Heart right ventricle (tissue), 16 donors: ENCODE data around the gene ZDHHC21. TPM values are rescaled to one million over a fixed set of nuclear protein-coding genes. Genes with fewer than 3 reads are reported as not detected.
A peak's percentile ranks its signal among the peaks of the same experiment; 100 is the strongest.

Experiments
- ATAC-seq, 8 donors: fragments of 200-7000 bp; cut with Tn5 transposase; one replicate each; pipeline ENCODE4 v1.9.1; 2020; ENCODE audit warnings: mild to moderate bottlenecking in 8 of 8, moderate library complexity in 8 of 8, moderate number of reproducible peaks in 1 of 8
- DNase-seq, 2 donors: peaks; one replicate each; pipeline ENCODE4 v3.0.0-alpha.2; 2020
- H3K27ac ChIP-seq, 10 donors: fragments of 200-600 bp; sonication (generic) in 2 of 10; one replicate each; pipeline versions ENCODE4 v1.5.0 to v1.8.0; 2020 to 2022; ENCODE audit warnings: mild to moderate bottlenecking in 3 of 10
- H3K27me3 ChIP-seq, 7 donors: fragments of 200-600 bp; one replicate each; pipeline ENCODE4 v1.8.0; 2021 to 2022; ENCODE audit warnings: mild to moderate bottlenecking in 2 of 7
- H3K36me3 ChIP-seq, 9 donors: fragments of 200-600 bp; sonication (generic) in 1 of 9; one replicate each; pipeline versions ENCODE4 v1.5.0 to v1.8.0; 2020 to 2022; ENCODE audit warnings: mild to moderate bottlenecking in 2 of 9
- H3K4me1 ChIP-seq, 9 donors: fragments of 200-600 bp; sonication (generic) in 1 of 9; one replicate each; pipeline versions ENCODE4 v1.5.0 to v1.8.0; 2020 to 2022; ENCODE audit warnings: mild to moderate bottlenecking in 4 of 9
- H3K4me3 ChIP-seq, 10 donors: fragments of 200-600 bp; sonication (generic) in 2 of 10; one replicate each; pipeline versions ENCODE4 v1.5.0 to v1.8.0; 2020 to 2022; ENCODE audit warnings: mild to moderate bottlenecking in 7 of 10, moderate library complexity in 2 of 10
- H3K9me3 ChIP-seq, 11 donors: fragments of 200-600 bp in 10 of 11; sonication (generic) in 2 of 11; one replicate each; pipeline versions ENCODE4 v1.5.0 to v1.8.0; 2013 to 2022; ENCODE audit warnings: mild to moderate bottlenecking in 2 of 11, control low read depth in 1 of 11, moderate library complexity in 1 of 11
- WGBS, 2 donors: extraction: QIAGEN DNeasy Blood & Tissue Kit; methylation state at CpG; one replicate each; pipeline ENCODE4 v1.1.7; 2013; ENCODE audit warnings: inconsistent platforms in 1 of 2; 5-methylcytosine and 5-hydroxymethylcytosine counted together
- intact Hi-C, 10 donors: fragments of 100-400 bp; cut with DNase I; formaldehyde crosslinking; loops; one replicate each; pipeline versions ENCODE4 v1.11.1 to v1.14.2; 2022
- polyA plus RNA-seq, 2 donors: library from polyadenylated mRNA; stranded (reverse); fragments of 200-250 nt; gene quantifications; one replicate each; pipeline ENCODE4 v1.2.3, GENCODE V29; 2013
- total RNA-seq, 10 donors: library from RNA; stranded (reverse); fragmentation: NEBNext Ultra II Directional in 3 of 10; extraction: Animal tissue kit (Norgen Biotek cat#: 25700) in 3 of 10; gene quantifications; one replicate each; pipeline versions ENCODE4 v1.2.1 to v1.2.4, GENCODE V29; 2021 to 2023
- TF ChIP-seq, protein P1 (sequence below), 9 donors: fragments of 200-600 bp; sonication (generic) in 2 of 9; IDR thresholded peaks; one replicate each; pipeline versions ENCODE4 v1.5.0 to v1.8.0; 2021 to 2022; ENCODE audit warnings: antibody characterized with exemption in 9 of 9, mild to moderate bottlenecking in 5 of 9, moderate library complexity in 1 of 9
- donor health status: Arrhythmogenic right ventricular cardiomyopathy.
- donor health status: ischemic (EF 13 %, LVEDD 7.1; RV severe dilation, severe dysfunction).
- donor health status: healthy with polysubstance abuse.
- donor health status: DM: no; HTN: yes; CAD: no.
- donor health status: DM: no; HTN: no; CAD: no.
- donor health status: ischemic (EF 25% LVEDD 6.9; RV normal size, moderate dysfunction).
- donor health status: ischemic (EF 25% LVEDD 5.7; RV mildly dilated, moderate dysfunction).
- donor health status: healthy.
- donor health status: DM: yes; HTN: yes; CAD: no.
- donor health status: Ischemic cardiomyopathy.
- donor health status: ischemic (EF 35%, LVEDD 5.7; RV mildly dilated, moderate dysfunction).
- donor health status: nonischemic (EF 11% LVEDD 7.7; RV severe dilation, severe dysfunction).
- donor health status: DM: yes; HTN: yes; CAD: no.
- donor health status: PGD.
- donor health status: ischemic (EF 29% LVEDD 5.4; RV normal size, mild dysfunction).
- donor health status: nonischemic (EF 23%, LVEDD 6.1; RV moderate dilation, normal function).

The ZDHHC21 gene
- total and polyA plus RNA-seq, 12 donors: 1.9 to 8.4 (median 7.2) TPM

DNA sequence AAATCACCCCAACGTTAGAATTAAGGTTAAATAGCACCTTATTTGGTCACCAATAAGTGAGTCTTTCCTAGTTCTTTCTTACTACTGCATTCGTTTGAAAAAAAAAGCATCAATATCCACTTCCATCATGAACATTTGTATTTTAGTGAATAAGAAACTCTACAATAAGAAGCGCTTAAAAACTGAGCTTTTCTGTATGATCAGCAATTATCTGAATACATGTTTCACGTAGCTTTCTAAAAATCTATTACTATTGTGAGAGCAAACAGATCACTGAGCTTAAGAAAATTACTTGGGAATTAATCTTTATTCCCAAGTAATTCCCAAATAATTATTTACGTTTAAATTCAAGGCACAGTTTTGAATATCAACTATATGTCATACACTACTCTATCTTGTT lies 32.5 kb downstream of the ZDHHC21 start:
- Histone ChIP-seq H3K9me3 (peaks cover 0 to 8% (median 0%) of the 10 kb centered on the region in 11 donors), H3K27me3 (no peaks in the 10 kb centered on the region), H3K4me3 (no peak overlapping the region), H3K27ac (no peak overlapping the region), H3K4me1 (no peaks in the 10 kb centered on the region), H3K36me3 (peaks cover 0 to 36% (median 9%) of the 10 kb centered on the region in 9 donors)
- WGBS, 2 donors: 93 to 94% methylated on average over 5 of the region's 5 CpGs
- ATAC-seq (no peak), DNase-seq (no peak)
- TF ChIP-seq, protein P1, sequence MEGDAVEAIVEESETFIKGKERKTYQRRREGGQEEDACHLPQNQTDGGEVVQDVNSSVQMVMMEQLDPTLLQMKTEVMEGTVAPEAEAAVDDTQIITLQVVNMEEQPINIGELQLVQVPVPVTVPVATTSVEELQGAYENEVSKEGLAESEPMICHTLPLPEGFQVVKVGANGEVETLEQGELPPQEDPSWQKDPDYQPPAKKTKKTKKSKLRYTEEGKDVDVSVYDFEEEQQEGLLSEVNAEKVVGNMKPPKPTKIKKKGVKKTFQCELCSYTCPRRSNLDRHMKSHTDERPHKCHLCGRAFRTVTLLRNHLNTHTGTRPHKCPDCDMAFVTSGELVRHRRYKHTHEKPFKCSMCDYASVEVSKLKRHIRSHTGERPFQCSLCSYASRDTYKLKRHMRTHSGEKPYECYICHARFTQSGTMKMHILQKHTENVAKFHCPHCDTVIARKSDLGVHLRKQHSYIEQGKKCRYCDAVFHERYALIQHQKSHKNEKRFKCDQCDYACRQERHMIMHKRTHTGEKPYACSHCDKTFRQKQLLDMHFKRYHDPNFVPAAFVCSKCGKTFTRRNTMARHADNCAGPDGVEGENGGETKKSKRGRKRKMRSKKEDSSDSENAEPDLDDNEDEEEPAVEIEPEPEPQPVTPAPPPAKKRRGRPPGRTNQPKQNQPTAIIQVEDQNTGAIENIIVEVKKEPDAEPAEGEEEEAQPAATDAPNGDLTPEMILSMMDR (IDR thresholded peaks at IDR 0.05): no peak
- intact Hi-C loops: loop anchor here in 1 of 10 donors (2.0 kb wide), 1 partner anchor 44 kb away; no protein-coding TSS in a partner anchor

DNA sequence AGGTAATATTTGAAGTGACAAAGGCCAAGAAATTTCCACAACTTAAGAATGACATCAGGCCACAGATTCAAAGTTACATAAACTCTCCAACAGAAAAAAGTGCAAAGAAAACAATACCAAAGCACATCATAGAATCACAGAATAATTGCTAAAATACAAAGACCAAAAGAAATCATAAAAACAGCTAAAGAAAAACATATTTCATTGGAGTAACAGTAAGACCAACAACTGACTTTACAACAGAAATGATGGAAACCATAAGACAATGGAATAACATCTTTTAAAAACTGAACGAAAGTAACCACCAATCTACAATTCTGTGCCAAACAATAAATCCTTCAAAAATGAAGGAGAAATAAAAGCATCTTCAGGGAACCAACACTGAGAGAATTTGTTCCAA lies 38.3 kb downstream of the ZDHHC21 start:
- ATAC-seq: no peak
- H3K4me3 ChIP-seq: no peak overlapping the region

DNA sequence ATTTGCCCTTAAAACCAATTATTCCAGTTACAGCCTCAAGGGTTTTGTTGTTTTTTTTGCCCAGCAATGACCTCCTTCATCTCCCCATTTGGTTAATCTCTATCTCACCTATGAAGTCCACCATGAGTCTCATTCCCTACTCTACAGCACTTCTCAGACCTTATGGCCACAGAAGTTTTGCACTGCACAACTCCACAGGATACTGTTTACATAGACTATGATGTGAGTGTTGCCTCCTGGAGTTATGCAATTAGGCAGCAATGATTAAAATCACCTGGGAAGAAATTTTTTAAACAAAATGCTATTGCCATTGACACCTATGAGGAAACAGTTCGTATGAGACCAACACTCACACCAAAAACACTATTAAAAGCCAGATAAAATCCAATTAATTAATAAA lies 39.7 kb downstream of the ZDHHC21 start:
- WGBS, 2 donors: 94 to 96% methylated on average over 1 of the region's 1 CpG
- H3K27ac ChIP-seq: no peak overlapping the region
- no peaks in the 10 kb centered on the region for H3K27me3 ChIP-seq
- no peak overlapping the region for H3K4me3 ChIP-seq
- H3K36me3 ChIP-seq: peaks cover 0 to 49% (median 15%) of the 10 kb centered on the region in 9 donors
- no peaks in the 10 kb centered on the region for H3K4me1 ChIP-seq
- H3K9me3 ChIP-seq: peaks cover 0 to 26% (median 15%) of the 10 kb centered on the region in 11 donors
- TF ChIP-seq, protein P1 (IDR thresholded peaks at IDR 0.05): no peak
- intact Hi-C loops: loop anchor here in 6 of 10 donors (5.0 to 10.0 kb wide), 2 partner anchors 186 to 189 kb away; no protein-coding TSS in a partner anchor
- ATAC-seq (no peak), DNase-seq (no peak)

More for the DNA sequence above, 38.3 kb downstream of the ZDHHC21 start:
- intact Hi-C loops: loop anchor here in 7 of 10 donors (5.0 to 10.0 kb wide), 2 partner anchors 188 to 190 kb away; no protein-coding TSS in a partner anchor
- H3K9me3 ChIP-seq: peaks cover 0 to 26% (median 15%) of the 10 kb centered on the region in 11 donors
- TF ChIP-seq, protein P1 (IDR thresholded peaks at IDR 0.05): no peak
- H3K27me3 ChIP-seq: no peaks in the 10 kb centered on the region
- no peaks in the 10 kb centered on the region for H3K4me1 ChIP-seq
- no peak overlapping the region for H3K27ac ChIP-seq
- H3K36me3 ChIP-seq: peaks cover 0 to 57% (median 15%) of the 10 kb centered on the region in 9 donors
- 94 to 97% methylated on average over 1 of the region's 1 CpG for WGBS, 2 donors
- DNase-seq: no peak

DNA sequence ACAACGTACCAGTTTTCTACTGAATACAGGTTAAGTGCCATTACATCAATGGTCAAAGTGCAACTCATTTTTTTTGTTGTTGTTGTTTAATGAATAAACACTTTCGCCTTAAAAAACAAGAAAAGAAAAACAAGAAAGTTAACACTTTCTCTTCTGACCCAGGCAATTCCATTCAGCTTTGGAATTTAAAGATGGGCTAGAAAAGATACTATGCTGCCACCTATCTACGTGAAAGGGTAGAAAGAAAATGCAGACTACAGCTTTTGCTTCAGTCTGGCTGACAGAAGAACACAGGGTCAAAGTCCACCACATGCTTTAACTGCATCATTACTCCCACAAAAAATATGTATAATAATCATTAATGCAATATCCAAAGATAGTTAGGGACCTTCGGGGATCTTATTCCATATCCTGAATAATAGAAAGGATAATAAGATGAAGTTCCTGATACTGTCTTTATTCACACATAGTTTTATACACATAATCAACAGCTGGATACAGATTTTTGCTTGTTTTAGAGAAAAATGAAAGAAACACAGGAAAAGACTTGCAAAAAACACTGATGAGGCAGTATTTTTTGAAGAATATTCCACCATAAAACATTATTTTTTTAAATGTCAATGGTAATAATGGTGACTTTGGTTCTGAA lies 40.4 kb downstream of the ZDHHC21 start:
- Histone ChIP-seq H3K36me3 (peaks cover 0 to 42% (median 13%) of the 10 kb centered on the region in 9 donors), H3K27ac (no peak overlapping the region), H3K4me1 (no peaks in the 10 kb centered on the region), H3K9me3 (peaks cover 0 to 26% (median 15%) of the 10 kb centered on the region in 11 donors), H3K27me3 (no peaks in the 10 kb centered on the region), H3K4me3 (no peak overlapping the region)
- TF ChIP-seq, protein P1 (IDR thresholded peaks at IDR 0.05): peak; percentile 11 to 63 (median 49)
- intact Hi-C loops: loop anchor here in 6 of 10 donors (5.0 to 10.0 kb wide), 2 partner anchors 186 to 188 kb away; no protein-coding TSS in a partner anchor
- ATAC-seq (no peak), DNase-seq (no peak)
- 62 to 73% methylated on average over 4 of the region's 4 CpGs for WGBS, 2 donors
